Lower leg skin (tissue), 4 donors: ENCODE measurements around the gene USH1G. TPM values are rescaled to one million over a fixed set of nuclear protein-coding genes. Genes with fewer than 3 reads are reported as not detected.

Experiments used
- DNase-seq, 2 donors: peaks; one replicate each; pipeline ENCODE4 v3.0.0-alpha.2; 2019; ENCODE audit warnings: low spot score in 2 of 2
- H3K4me3 ChIP-seq: fragments of 200-600 bp; sonication (generic); 2 replicates; pipeline ENCODE4 v1.5.1; 2017; ENCODE audit warnings: mild to moderate bottlenecking, low read depth; ENCODE audit not compliant: poor library complexity, severe bottlenecking
- CTCF ChIP-seq, 3 donors: fragments of 450-650 bp; IDR thresholded peaks; one replicate each; pipeline ENCODE4 v1.5.1; 2016; ENCODE audit warnings: antibody characterized with exemption in 3 of 3, mild to moderate bottlenecking in 3 of 3, moderate library complexity in 2 of 3
- POLR2A ChIP-seq, 2 donors: fragments of 450-650 bp; IDR thresholded peaks; one replicate each; pipeline ENCODE4 v1.6.1; 2016 to 2017; ENCODE audit warnings: antibody characterized with exemption in 2 of 2, mild to moderate bottlenecking in 1 of 2, moderate library complexity in 1 of 2
- WGBS, 2 donors: methylation state at CpG; one replicate each; pipeline ENCODE4 v1.1.5; 2018; 5-methylcytosine and 5-hydroxymethylcytosine counted together
- intact Hi-C: fragments of 100-400 bp; cut with DNase I; formaldehyde crosslinking; loops from one replicate; pipeline ENCODE4 v1.15.0; 2023; ENCODE audit warnings: low total_unique reads
- total RNA-seq, 4 donors: library from RNA; depleted of rRNA; stranded (reverse); fragments of >200 nt; gene quantifications; one replicate each; pipeline ENCODE4 v1.1.0, GENCODE V29; 2016

Gene USH1G
- total RNA-seq, 4 donors from 2014 or later = 0.67 to 2.6 (median 2.1) TPM

GRCh38 chr17:74878658-74879057, 44.4 kb downstream of the USH1G start:
- WGBS, 2 donors = 59 to 63% methylated on average over 2 of the region's 2 CpGs
- H3K4me3 ChIP-seq = no peak overlapping the region
- TF ChIP-seq CTCF (IDR thresholded peaks at IDR 0.05) = no peak
- TF ChIP-seq POLR2A (IDR thresholded peaks at IDR 0.05) = no peak
- no peak for DNase-seq
- intact Hi-C loops = no loop called here

GRCh38 chr17:74877592-74878548, 45.2 kb downstream of the USH1G start:
- intact Hi-C loops = no loop called here
- no peak overlapping the region for H3K4me3 ChIP-seq
- TF ChIP-seq CTCF (IDR thresholded peaks at IDR 0.05) (no peak), POLR2A (IDR thresholded peaks at IDR 0.05) (no peak)
- WGBS, 2 donors = 36 to 39% methylated on average over 19 of the region's 19 CpGs
- DNase-seq = no peak

- intact Hi-C loops = no loop called here
- DNase-seq = no peak
- WGBS, 2 donors = 60 to 81% methylated on average over 6 of the region's 6 CpGs
- TF ChIP-seq POLR2A (IDR thresholded peaks at IDR 0.05) (no peak), CTCF (IDR thresholded peaks at IDR 0.05) (no peak)
- H3K4me3 ChIP-seq = no peak overlapping the region
Observed at GRCh38 chr17:74875977-74876593, 47.0 kb downstream of the USH1G start.

- TF ChIP-seq CTCF (IDR thresholded peaks at IDR 0.05) = no peak
- TF ChIP-seq POLR2A (IDR thresholded peaks at IDR 0.05) = no peak
- no peak for DNase-seq
- H3K4me3 ChIP-seq = no peak overlapping the region
- intact Hi-C loops = no loop called here
- 69 to 74% methylated on average over 5 of the region's 5 CpGs for WGBS, 2 donors
Observed at GRCh38 chr17:74875155-74875976, 47.7 kb downstream of the USH1G start.

GRCh38 chr17:74874615-74875037, 48.4 kb downstream of the USH1G start:
- WGBS, 2 donors = 96 to 97% methylated on average over 5 of the region's 5 CpGs
- TF ChIP-seq CTCF (IDR thresholded peaks at IDR 0.05) = no peak
- TF ChIP-seq POLR2A (IDR thresholded peaks at IDR 0.05) = no peak
- intact Hi-C loops = no loop called here
- DNase-seq = no peak
- H3K4me3 ChIP-seq = no peak overlapping the region
